Fibroblast of the aortic adventitia (primary cell): ENCODE data around the gene GLA. TPM values are rescaled to one million over a fixed set of nuclear protein-coding genes. Genes with fewer than 3 reads are reported as not detected.
A peak's percentile ranks its signal among the peaks of the same experiment; 100 is the strongest.

Experiments
- DNase-seq: peaks from one replicate; pipeline ENCODE4 v3.0.0-alpha.2; 2010; ENCODE audit warnings: low read depth
- H3K4me3 ChIP-seq: 2 replicates; pipeline ENCODE4 v1.5.1; 2011; ENCODE audit warnings: low read depth, mild to moderate bottlenecking, control low read depth, low read length, moderate library complexity
- CTCF ChIP-seq: IDR thresholded peaks from 2 replicates; pipeline ENCODE4 v1.5.1; 2011; ENCODE audit warnings: mild to moderate bottlenecking, low read length, control low read depth, inconsistent platforms; ENCODE audit not compliant: insufficient read depth
- total RNA-seq: library from RNA; depleted of rRNA; stranded (reverse); fragments of >200 nt; gene quantifications from 2 replicates; pipeline ENCODE4 v1.2.3, GENCODE V29; 2012; ENCODE audit warnings: low replicate concordance

The GLA gene
- total RNA-seq, 1 donor, result 18.8 TPM

GRCh38 chrX:101416691-101417090, 9.0 kb upstream of the GLA start:
- no peak overlapping the region for H3K4me3 ChIP-seq
- TF ChIP-seq CTCF, result no peak
- no peak for DNase-seq

- peak; percentile 85 for TF ChIP-seq CTCF
- H3K4me3 ChIP-seq, result no peak overlapping the region
Measured at GRCh38 chrX:101415180-101416145, 7.7 kb upstream of the GLA start.

GRCh38 chrX:101411984-101412383, 4.3 kb upstream of the GLA start:
- H3K4me3 ChIP-seq, result no peak overlapping the region
- DNase-seq, result no peak
- no peak for TF ChIP-seq CTCF

More at GRCh38 chrX:101415180-101416145, 7.7 kb upstream of the GLA start:
- peak; percentile 92 for DNase-seq

- peak overlapping the region; percentile 44 for H3K4me3 ChIP-seq
- no peak for TF ChIP-seq CTCF
- DNase-seq, result no peak
Measured at GRCh38 chrX:101410461-101410860, 2.7 kb upstream of the GLA start.

- no peak for TF ChIP-seq CTCF
- peak; percentile 37 for DNase-seq
- H3K4me3 ChIP-seq, result peak overlapping the region; percentile 68
Measured at GRCh38 chrX:101409043-101409442, 1.3 kb upstream of the GLA start.

- no peak for TF ChIP-seq CTCF
- H3K4me3 ChIP-seq, result peak overlapping the region; percentile 68
- DNase-seq, result no peak
Measured at GRCh38 chrX:101408532-101408841, 762 bp upstream of the GLA start.
